OCI-LY3 (cell line): Measurements from ENCODE around the gene BUD13.

ENCODE experiments used
- H2AFZ ChIP-seq: fragments of 200-600, 300-600 bp; shearing (Covaris generic); 2 replicates; pipeline ENCODE4 v1.6.0; 2014; ENCODE audit warnings: antibody characterized with exemption, low read depth, low read length
- H3K27ac ChIP-seq: fragments of 200-600, 300-600 bp; sonication (generic); 2 replicates; pipeline ENCODE4 v1.5.1; 2014; ENCODE audit warnings: mild to moderate bottlenecking, low read length, moderate library complexity, mixed read lengths
- H3K27me3 ChIP-seq: fragments of 200-600, 300-600 bp; sonication (generic); 2 replicates; pipeline ENCODE4 v1.6.1; 2014; ENCODE audit warnings: low read depth, low read length, mixed read lengths
- H3K36me3 ChIP-seq: fragments of 200-600, 300-600 bp; sonication (generic); replicated peaks from 2 replicates; pipeline ENCODE3; 2014; ENCODE audit warnings: low read depth, low read length, mixed read lengths
- H3K4me1 ChIP-seq: fragments of 300-600, 200-600 bp; sonication (generic); 2 replicates; pipeline ENCODE4 v1.6.1; 2014; ENCODE audit warnings: low read length, mixed read lengths
- H3K4me2 ChIP-seq: fragments of 200-600, 300-600 bp; sonication (generic); 2 replicates; pipeline ENCODE4 v1.6.1; 2014; ENCODE audit warnings: low read length, mixed read lengths
- H3K4me3 ChIP-seq: fragments of 300-600, 200-600 bp; sonication (generic); 2 replicates; pipeline ENCODE4 v1.5.1; 2014; ENCODE audit warnings: antibody characterized with exemption, mild to moderate bottlenecking, low read length, moderate library complexity
- H3K79me2 ChIP-seq: fragments of 300-600, 200-600 bp; shearing (Covaris generic); 2 replicates; pipeline ENCODE4 v1.6.1; 2014; ENCODE audit warnings: mild to moderate bottlenecking, low read length, mixed read lengths
- H3K9ac ChIP-seq: fragments of 300-600, 200-600 bp; shearing (Covaris generic); 2 replicates; pipeline ENCODE4 v1.6.0; 2014; ENCODE audit warnings: mild to moderate bottlenecking, low read length, moderate library complexity
- H3K9me3 ChIP-seq: fragments of 200-600, 300-600 bp; shearing (Covaris generic); 2 replicates; pipeline ENCODE4 v1.6.1; 2014; ENCODE audit warnings: low read length, mixed read lengths; ENCODE audit not compliant: insufficient read depth
- H4K20me1 ChIP-seq: fragments of 200-600, 300-600 bp; sonication (generic); 2 replicates; pipeline ENCODE4 v1.6.1; 2016; ENCODE audit warnings: low read length, mixed read lengths; ENCODE audit not compliant: insufficient read depth
- EZH2phosphoT487 ChIP-seq: fragments of 200-600 bp; shearing (Covaris generic); IDR thresholded peaks from 2 replicates; pipeline ENCODE4 v1.6.1; 2018; ENCODE audit warnings: antibody characterized with exemption, mixed run types, low read depth
- TF ChIP-seq, protein P1 (sequence below): fragments of 200-600, 300-600 bp; sonication (generic); IDR thresholded peaks from 2 replicates; pipeline ENCODE4 v1.5.1; 2014; ENCODE audit warnings: antibody characterized with exemption, low read length, low read depth

Gene BUD13

DNA sequence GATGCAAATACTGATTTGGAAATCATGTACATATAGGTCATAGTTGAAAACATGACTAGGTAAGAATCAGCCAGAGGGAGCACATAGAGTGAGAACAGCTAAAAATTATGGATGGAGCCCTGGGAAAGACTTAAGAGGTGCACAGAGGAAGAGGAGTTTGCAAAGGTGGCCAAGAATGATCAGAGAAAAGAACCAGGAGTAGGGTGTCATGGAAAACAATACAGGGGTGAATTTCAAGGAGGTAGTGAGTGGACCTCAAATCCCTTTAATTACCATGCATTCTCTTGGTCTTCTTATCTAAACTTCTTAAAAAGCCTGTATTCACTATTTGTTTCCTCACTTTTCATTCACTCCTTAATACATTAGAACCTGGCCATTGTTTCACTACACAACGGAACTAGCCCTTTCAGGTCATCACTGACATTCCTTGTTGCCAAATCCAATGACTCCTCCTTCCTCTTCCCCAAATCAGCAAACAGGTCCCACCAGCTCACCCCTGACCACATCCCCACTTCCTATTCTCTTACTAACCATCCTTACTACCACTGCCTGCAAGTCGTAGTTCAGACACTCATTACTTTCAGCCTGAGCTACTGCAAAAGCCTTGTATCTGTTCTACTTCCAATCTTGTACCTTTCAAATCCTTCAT is 22.6 kb downstream of the BUD13 start:
- H3K4me3 ChIP-seq: no peak overlapping the region
- H3K9me3 ChIP-seq: no peaks in the 10 kb centered on the region
- H3K36me3 ChIP-seq: peaks cover 43% of the 10 kb centered on the region
- H4K20me1 ChIP-seq: no peaks in the 10 kb centered on the region
- H3K9ac ChIP-seq: no peak overlapping the region
- H3K27ac ChIP-seq: no peak overlapping the region
- H3K4me1 ChIP-seq: no peaks in the 10 kb centered on the region
- no peaks in the 10 kb centered on the region for H3K79me2 ChIP-seq
- TF ChIP-seq EZH2phosphoT487: no peak
- TF ChIP-seq, protein P1, sequence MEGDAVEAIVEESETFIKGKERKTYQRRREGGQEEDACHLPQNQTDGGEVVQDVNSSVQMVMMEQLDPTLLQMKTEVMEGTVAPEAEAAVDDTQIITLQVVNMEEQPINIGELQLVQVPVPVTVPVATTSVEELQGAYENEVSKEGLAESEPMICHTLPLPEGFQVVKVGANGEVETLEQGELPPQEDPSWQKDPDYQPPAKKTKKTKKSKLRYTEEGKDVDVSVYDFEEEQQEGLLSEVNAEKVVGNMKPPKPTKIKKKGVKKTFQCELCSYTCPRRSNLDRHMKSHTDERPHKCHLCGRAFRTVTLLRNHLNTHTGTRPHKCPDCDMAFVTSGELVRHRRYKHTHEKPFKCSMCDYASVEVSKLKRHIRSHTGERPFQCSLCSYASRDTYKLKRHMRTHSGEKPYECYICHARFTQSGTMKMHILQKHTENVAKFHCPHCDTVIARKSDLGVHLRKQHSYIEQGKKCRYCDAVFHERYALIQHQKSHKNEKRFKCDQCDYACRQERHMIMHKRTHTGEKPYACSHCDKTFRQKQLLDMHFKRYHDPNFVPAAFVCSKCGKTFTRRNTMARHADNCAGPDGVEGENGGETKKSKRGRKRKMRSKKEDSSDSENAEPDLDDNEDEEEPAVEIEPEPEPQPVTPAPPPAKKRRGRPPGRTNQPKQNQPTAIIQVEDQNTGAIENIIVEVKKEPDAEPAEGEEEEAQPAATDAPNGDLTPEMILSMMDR: no peak
- no peak overlapping the region for H3K4me2 ChIP-seq
- no peaks in the 10 kb centered on the region for H3K27me3 ChIP-seq
- H2AFZ ChIP-seq: no peak overlapping the region

DNA sequence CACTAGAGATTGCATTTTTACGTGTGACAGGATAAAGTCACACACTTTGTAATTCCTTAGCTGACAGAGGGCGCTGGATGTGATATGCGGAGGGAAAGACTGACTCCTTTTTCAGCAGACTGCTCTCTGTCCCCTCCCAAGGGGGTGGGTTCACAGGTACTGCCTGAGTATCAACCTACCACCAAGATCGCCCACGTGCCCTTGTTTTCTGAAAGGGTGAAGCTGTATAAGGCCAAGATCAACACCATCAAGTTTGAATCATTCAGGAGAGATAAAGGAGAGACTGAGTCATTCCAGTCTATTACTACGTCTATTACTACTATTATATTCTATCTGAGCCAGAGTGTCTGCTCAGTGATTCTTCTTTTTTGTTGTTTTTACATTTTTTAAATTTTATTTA is 30.7 kb downstream of the BUD13 start:
- no peak overlapping the region for H2AFZ ChIP-seq
- H3K4me2 ChIP-seq: no peak overlapping the region
- no peak overlapping the region for H3K27ac ChIP-seq
- peaks cover 17% of the 10 kb centered on the region for H3K36me3 ChIP-seq
- no peaks in the 10 kb centered on the region for H4K20me1 ChIP-seq
- H3K4me3 ChIP-seq: no peak overlapping the region
- H3K4me1 ChIP-seq: no peaks in the 10 kb centered on the region
- H3K79me2 ChIP-seq: no peaks in the 10 kb centered on the region
- H3K9me3 ChIP-seq: no peaks in the 10 kb centered on the region
- H3K9ac ChIP-seq: no peak overlapping the region
- no peaks in the 10 kb centered on the region for H3K27me3 ChIP-seq
- no peak for TF ChIP-seq EZH2phosphoT487
- TF ChIP-seq, protein P1: no peak

DNA sequence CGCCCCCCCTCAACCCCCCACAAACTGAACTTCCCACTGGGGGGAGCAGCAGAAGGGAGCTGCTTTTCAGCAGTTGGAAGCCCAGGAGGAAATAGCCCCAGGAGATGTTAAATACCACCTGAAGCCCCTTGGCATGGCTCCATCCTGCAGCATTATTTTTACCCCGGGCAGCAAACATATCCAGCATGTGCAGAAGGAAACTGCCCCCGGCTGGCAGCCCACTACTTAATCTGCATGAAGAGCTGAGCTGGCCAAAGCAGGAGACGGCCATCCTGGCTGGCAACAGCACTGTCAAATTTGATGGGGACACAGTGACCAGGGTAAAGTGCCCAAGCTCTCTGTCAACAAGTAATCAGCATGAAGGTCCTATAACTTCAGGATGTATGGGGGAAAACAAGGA is 32.0 kb downstream of the BUD13 start:
- no peak for TF ChIP-seq EZH2phosphoT487
- TF ChIP-seq, protein P1: no peak
- no peaks in the 10 kb centered on the region for H3K9me3 ChIP-seq

DNA sequence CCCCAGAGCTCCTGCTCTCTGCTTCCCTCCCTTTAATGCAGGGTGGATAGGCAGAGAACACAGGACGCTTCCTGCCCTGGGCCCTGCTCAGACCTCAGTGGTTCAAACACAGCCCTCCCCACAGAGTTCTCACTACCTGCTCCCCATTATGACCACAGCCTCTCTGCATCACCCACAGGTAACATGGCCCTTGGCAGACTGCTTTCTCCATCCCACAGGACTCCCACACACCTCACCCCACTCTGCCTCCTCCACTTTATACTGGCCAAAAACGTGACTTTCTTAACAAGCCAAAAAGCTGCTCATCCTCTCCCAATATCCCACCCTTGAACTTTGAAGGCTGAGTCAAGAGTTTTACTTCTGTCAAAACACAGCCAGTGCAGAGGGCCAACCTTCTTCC is 33.8 kb downstream of the BUD13 start:
- H3K4me2 ChIP-seq: no peak overlapping the region
- H3K4me3 ChIP-seq: no peak overlapping the region
- no peak overlapping the region for H3K9ac ChIP-seq
- no peaks in the 10 kb centered on the region for H3K9me3 ChIP-seq
- H3K79me2 ChIP-seq: no peaks in the 10 kb centered on the region
- H3K27ac ChIP-seq: no peak overlapping the region
- H3K27me3 ChIP-seq: no peaks in the 10 kb centered on the region
- H3K4me1 ChIP-seq: 0 out of 2 replicates have a peak, but pooled peaks cover under 1% of the 10 kb centered on the region
- peaks cover 2% of the 10 kb centered on the region for H3K36me3 ChIP-seq
- TF ChIP-seq, protein P1: no peak
- TF ChIP-seq EZH2phosphoT487: no peak
- no peak overlapping the region for H2AFZ ChIP-seq
- no peaks in the 10 kb centered on the region for H4K20me1 ChIP-seq

More for the DNA sequence above, 32.0 kb downstream of the BUD13 start:
- Histone ChIP-seq H2AFZ (no peak overlapping the region), H3K4me1 (no peaks in the 10 kb centered on the region), H3K27me3 (no peaks in the 10 kb centered on the region), H3K79me2 (no peaks in the 10 kb centered on the region), H3K27ac (no peak overlapping the region), H3K4me3 (no peak overlapping the region), H3K4me2 (no peak overlapping the region), H3K36me3 (peaks cover 10% of the 10 kb centered on the region), H4K20me1 (no peaks in the 10 kb centered on the region), H3K9ac (no peak overlapping the region)
